HepG2 (cell line): ENCODE results near the gene TMEM229A. TPM values are rescaled to one million over a fixed set of nuclear protein-coding genes. Genes with fewer than 3 reads are reported as not detected.
A peak's percentile ranks its signal among the peaks of the same experiment; 100 is the strongest.

ENCODE experiments used
- ATAC-seq: fragments of 200-7000 bp; cut with Tn5 transposase; 3 replicates; pipeline ENCODE4 v1.9.1; 2020; ENCODE audit warnings: mild to moderate bottlenecking, moderate library complexity
- BruUV-seq: library from RNA; stranded (reverse); fragments of 400-500 nt; replicated peaks from 2 replicates; lab custom pipeline; 2021; lab: Mats Ljungman, UMichigan
- CTCF ChIA-PET: fragments of 300-600 bp; formaldehyde crosslinking; extraction: SDS; loops from one replicate; lab custom pipeline; 2021; ENCODE audit warnings: low total read pairs, inconsistent platforms, low intra/inter-chr PET ratio; lab: Yijun Ruan, JAX
- POLR2A ChIA-PET: fragments of 350-600 bp; sonication (Branson Sonifier 250); formaldehyde crosslinking; loops from one replicate; lab custom pipeline; 2020; ENCODE audit warnings: antibody characterized with exemption, inconsistent platforms; lab: Yijun Ruan, JAX
- DNase-seq: peaks from one replicate; pipeline ENCODE4 v3.0.0-alpha.2; 2015; ENCODE audit warnings: low spot score
- FAIRE-seq: peaks from 3 replicates; lab custom pipeline; 2011; peaks lifted over from hg19 to GRCh38; lab: Jason Lieb, UNC
- H2AFZ ChIP-seq: one replicate; pipeline ENCODE4 v1.6.1; 2011; ENCODE audit warnings: low read length, inconsistent platforms
- H3K27ac ChIP-seq: fragments of 300-600 bp; 3 replicates; pipeline ENCODE4 v1.8.0; 2011; ENCODE audit warnings: mixed run types, mild to moderate bottlenecking, mixed read lengths, low read length, inconsistent platforms; ENCODE audit not compliant: insufficient read depth; ENCODE audit errors: extremely low read length
- H3K27me3 ChIP-seq, 2 experiments: fragments of 200-600 bp in 1 of 2; 2 replicates in 1 of 2; 3 replicates in 1 of 2; pipeline versions ENCODE4 v1.6.0 to v1.8.0; 2011; ENCODE audit warnings: low read length in 2 of 2, mild to moderate bottlenecking in 2 of 2, moderate library complexity in 2 of 2, inconsistent platforms in 1 of 2; ENCODE audit not compliant: insufficient read depth in 2 of 2, control insufficient read depth in 1 of 2
- H3K36me3 ChIP-seq, 2 experiments: fragments of 200-600 bp in 1 of 2; replicated peaks in 1 of 2; 2 replicates in 1 of 2; 3 replicates in 1 of 2; pipeline versions ENCODE4 v1.5.1 to v1.8.0; 2011; ENCODE audit warnings: low read length in 2 of 2, inconsistent platforms in 1 of 2; ENCODE audit not compliant: insufficient read depth in 2 of 2, control insufficient read depth in 1 of 2
- H3K4me1 ChIP-seq: 2 replicates; pipeline ENCODE4 v1.5.1; 2012; ENCODE audit warnings: low read length, inconsistent platforms; ENCODE audit not compliant: insufficient read depth
- H3K4me2 ChIP-seq: 2 replicates; pipeline ENCODE4 v1.6.0; 2011; ENCODE audit warnings: low read depth, low read length, inconsistent platforms
- H3K4me3 ChIP-seq, 3 experiments: fragments of 200-600 bp in 1 of 3; sonication (generic), shearing (Covaris generic) in 1 of 3; replicated peaks in 1 of 3; 2 replicates each; pipeline ENCODE4 v1.5.1; 2011 to 2016; ENCODE audit warnings: low read length in 3 of 3, inconsistent platforms in 2 of 3, low read depth in 2 of 3, mild to moderate bottlenecking in 2 of 3, control low read depth in 1 of 3, mixed read lengths in 1 of 3; ENCODE audit not compliant: insufficient read depth in 1 of 3
- H3K79me2 ChIP-seq: one replicate; pipeline ENCODE4 v1.6.1; 2011; ENCODE audit warnings: low read length, inconsistent platforms; ENCODE audit not compliant: insufficient read depth
- H3K9ac ChIP-seq: 2 replicates; pipeline ENCODE4 v1.6.0; 2011; ENCODE audit warnings: mild to moderate bottlenecking, low read depth, low read length, inconsistent platforms; ENCODE audit not compliant: insufficient read depth
- H3K9me3 ChIP-seq: 2 replicates; pipeline ENCODE4 v1.5.1; 2012; ENCODE audit warnings: mild to moderate bottlenecking, low read length
- H4K20me1 ChIP-seq: 2 replicates; pipeline ENCODE4 v1.6.0; 2011; ENCODE audit warnings: inconsistent platforms, mild to moderate bottlenecking, low read length, moderate library complexity; ENCODE audit not compliant: insufficient read depth
- AHR ChIP-seq: IDR thresholded peaks from 2 replicates; pipeline ENCODE4 v1.6.1; 2018; ENCODE audit warnings: missing genetic modification reagents, missing compliant biosample characterization
- KLF11 ChIP-seq: IDR thresholded peaks from 2 replicates; pipeline ENCODE4 v1.6.1; 2016; ENCODE audit warnings: missing compliant biosample characterization
- NFIB ChIP-seq: sonication (generic); formaldehyde crosslinking; IDR thresholded peaks from 2 replicates; pipeline ENCODE4 v1.9.0; 2021; ENCODE audit warnings: missing genetic modification reagents, mild to moderate bottlenecking, borderline replicate concordance
- RFXANK ChIP-seq: IDR thresholded peaks from 2 replicates; pipeline ENCODE4 v1.6.1; 2016
- TAF15 ChIP-seq: fragments of 200-400 bp; formaldehyde crosslinking; IDR thresholded peaks from one replicate; pipeline ENCODE4 v1.6.1; 2018; ENCODE audit warnings: mild to moderate bottlenecking, low read depth, low read length; ENCODE audit not compliant: poor library complexity, severe bottlenecking
- ZNF251 ChIP-seq: sonication (generic); formaldehyde crosslinking; IDR thresholded peaks from 2 replicates; pipeline ENCODE4 v1.9.0; 2021; ENCODE audit warnings: mild to moderate bottlenecking, missing genetic modification reagents
- ZNF253 ChIP-seq: sonication (generic); formaldehyde crosslinking; IDR thresholded peaks from 2 replicates; pipeline ENCODE4 v1.8.0; 2022; ENCODE audit warnings: mild to moderate bottlenecking, missing genetic modification reagents, borderline replicate concordance
- ZNF33B ChIP-seq: sonication (generic); formaldehyde crosslinking; IDR thresholded peaks from 2 replicates; pipeline ENCODE4 v1.5.1; 2020; ENCODE audit warnings: mild to moderate bottlenecking, missing genetic modification reagents
- ZNF619 ChIP-seq: sonication (generic); formaldehyde crosslinking; IDR thresholded peaks from 2 replicates; pipeline ENCODE4 v1.4.0; 2020; ENCODE audit warnings: mild to moderate bottlenecking, missing genetic modification reagents
- ZNF841 ChIP-seq: sonication (generic); formaldehyde crosslinking; IDR thresholded peaks from 2 replicates; pipeline ENCODE4 v1.8.1; 2023; ENCODE audit warnings: missing genetic modification reagents, borderline replicate concordance
- WGBS: methylation state at CpG from one replicate; pipeline ENCODE4 v1.1.6; 2017; ENCODE audit warnings: low lambda C conversion rate; 5-methylcytosine and 5-hydroxymethylcytosine counted together
- in situ Hi-C: cut with HindIII; loops from 2 replicates; pipeline ENCODE4 v1.10.0; 2017; ENCODE audit warnings: low pct_unique_long_range_greater_than_20kb; ENCODE audit not compliant: extremely low pct_ligation_motif_present
- intact Hi-C: fragments of 100-400 bp; cut with micrococcal nuclease; formaldehyde crosslinking; loops from one replicate; pipeline ENCODE4 v1.10.0; 2022; ENCODE audit not compliant: unreplicated experiment
- polyA plus RNA-seq, 8 experiments: library from polyadenylated mRNA; depleted of rRNA in 3 of 8; stranded (reverse) in 7 of 8; unstranded in 1 of 8; fragments of >200 nt; fragmentation: Illumina TruSeq in 4 of 8; extraction: Trizol in 4 of 8; gene quantifications; 2 replicates each; pipeline versions ENCODE4 v1.2.1 to v1.2.3, GENCODE V29; 2011 to 2016; ENCODE audit warnings: low read depth in 4 of 8, missing spikeins in 1 of 8, mixed read lengths in 1 of 8; ENCODE audit not compliant: insufficient read depth in 1 of 8
- total RNA-seq, 5 experiments: library from RNA; depleted of rRNA; stranded (reverse); fragments of >200 nt; fragmentation: Illumina TruSeq; extraction: Trizol; gene quantifications; 2 replicates each; pipeline ENCODE4 v1.2.3, GENCODE V29; 2016; ENCODE audit warnings: low read depth in 1 of 5
- TF ChIP-seq, protein P1 (sequence below): sonication (generic); formaldehyde crosslinking; IDR thresholded peaks from 2 replicates; pipeline ENCODE4 v1.4.0; 2020; ENCODE audit warnings: missing genetic modification reagents, borderline replicate concordance
- TF ChIP-seq, protein P2 (sequence below): sonication (generic); formaldehyde crosslinking; IDR thresholded peaks from 2 replicates; pipeline ENCODE4 v1.4.0; 2020; ENCODE audit warnings: low read depth, mild to moderate bottlenecking, missing genetic modification reagents
- TF ChIP-seq, protein P3 (sequence below): sonication (generic); formaldehyde crosslinking; IDR thresholded peaks from 2 replicates; pipeline ENCODE4 v1.4.0; 2020; ENCODE audit warnings: mild to moderate bottlenecking, missing genetic modification reagents
- TF ChIP-seq, protein P4 (sequence below): sonication (generic); formaldehyde crosslinking; IDR thresholded peaks from 2 replicates; pipeline ENCODE4 v1.5.0; 2020; ENCODE audit warnings: mild to moderate bottlenecking, missing genetic modification reagents
- TF ChIP-seq, protein P5 (sequence below): sonication (generic); formaldehyde crosslinking; IDR thresholded peaks from 2 replicates; pipeline ENCODE4 v1.9.0; 2021; ENCODE audit warnings: missing genetic modification reagents, mild to moderate bottlenecking, borderline replicate concordance
- TF ChIP-seq, protein P6 (sequence below): sonication (generic); formaldehyde crosslinking; IDR thresholded peaks from 2 replicates; pipeline ENCODE4 v1.4.0; 2020; ENCODE audit warnings: missing genetic modification reagents

Gene TMEM229A
- total and polyA plus RNA-seq, 2 of the 13 experiments (the other 11 are each of a cell fraction or from before 2014, with no cell fraction given) = not detected

DNA sequence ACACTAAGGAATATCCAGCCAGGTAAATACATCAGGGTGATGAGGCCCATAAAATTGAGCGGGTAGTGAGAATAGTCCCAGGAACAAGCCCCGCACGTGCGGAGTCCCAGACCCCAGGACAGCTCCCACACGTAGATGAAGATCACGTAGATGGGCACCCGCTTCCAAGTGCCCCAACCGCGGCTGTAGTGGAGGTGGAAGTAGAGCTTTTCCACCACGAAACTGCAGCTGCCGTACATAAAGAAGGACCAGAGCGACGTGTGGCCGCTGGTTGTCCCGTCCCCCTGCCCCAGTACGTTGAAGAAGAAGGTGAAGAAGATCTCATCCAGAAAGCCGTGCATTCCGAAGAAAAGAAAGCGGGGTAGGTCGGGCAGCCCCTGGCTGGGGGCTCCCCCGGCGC, 948 bp downstream of the TMEM229A start:
- intact Hi-C loops = no loop called here
- H3K9me3 ChIP-seq = no peaks in the 10 kb centered on the region
- no peaks in the 10 kb centered on the region for H3K4me1 ChIP-seq
- H3K79me2 ChIP-seq = no peaks in the 10 kb centered on the region
- ATAC-seq (peak; percentile 20; the same call in 2 of the 3 replicates), FAIRE-seq (no peak), DNase-seq (no peak)
- H3K36me3 ChIP-seq = no peaks in the 10 kb centered on the region
- CTCF ChIA-PET = no interaction called here
- no peaks in the 10 kb centered on the region for H4K20me1 ChIP-seq
- no peak overlapping the region for H3K27ac ChIP-seq
- POLR2A ChIA-PET = no interaction called here
- H3K9ac ChIP-seq = no peak overlapping the region
- no TSS peak for BruUV-seq
- peaks cover 0 to 13% of the 10 kb centered on the region in 2 experiments; a peak in 1 of 5 replicates for H3K27me3 ChIP-seq
- no peak overlapping the region; a peak in 1 of 6 replicates for H3K4me3 ChIP-seq
- in situ Hi-C loops = no loop called here
- H3K4me2 ChIP-seq = 0 out of 2 replicates have a peak overlapping the region, but pooled peaks have one; percentile 61
- WGBS = 51% methylated on average over 19 of the region's 22 CpGs
- H2AFZ ChIP-seq = no peak overlapping the region
- TF ChIP-seq AHR (CRISPR knock-in tag) = no peak
- TF ChIP-seq, protein P1, sequence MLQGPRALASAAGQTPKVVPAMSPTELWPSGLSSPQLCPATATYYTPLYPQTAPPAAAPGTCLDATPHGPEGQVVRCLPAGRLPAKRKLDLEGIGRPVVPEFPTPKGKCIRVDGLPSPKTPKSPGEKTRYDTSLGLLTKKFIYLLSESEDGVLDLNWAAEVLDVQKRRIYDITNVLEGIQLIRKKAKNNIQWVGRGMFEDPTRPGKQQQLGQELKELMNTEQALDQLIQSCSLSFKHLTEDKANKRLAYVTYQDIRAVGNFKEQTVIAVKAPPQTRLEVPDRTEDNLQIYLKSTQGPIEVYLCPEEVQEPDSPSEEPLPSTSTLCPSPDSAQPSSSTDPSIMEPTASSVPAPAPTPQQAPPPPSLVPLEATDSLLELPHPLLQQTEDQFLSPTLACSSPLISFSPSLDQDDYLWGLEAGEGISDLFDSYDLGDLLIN = no peak
- no peak for TF ChIP-seq ZNF841 (CRISPR knock-in tag)
- no peak for TF ChIP-seq KLF11 (CRISPR knock-in tag)
- no peak for TF ChIP-seq NFIB (CRISPR knock-in tag)
- TF ChIP-seq, protein P2, sequence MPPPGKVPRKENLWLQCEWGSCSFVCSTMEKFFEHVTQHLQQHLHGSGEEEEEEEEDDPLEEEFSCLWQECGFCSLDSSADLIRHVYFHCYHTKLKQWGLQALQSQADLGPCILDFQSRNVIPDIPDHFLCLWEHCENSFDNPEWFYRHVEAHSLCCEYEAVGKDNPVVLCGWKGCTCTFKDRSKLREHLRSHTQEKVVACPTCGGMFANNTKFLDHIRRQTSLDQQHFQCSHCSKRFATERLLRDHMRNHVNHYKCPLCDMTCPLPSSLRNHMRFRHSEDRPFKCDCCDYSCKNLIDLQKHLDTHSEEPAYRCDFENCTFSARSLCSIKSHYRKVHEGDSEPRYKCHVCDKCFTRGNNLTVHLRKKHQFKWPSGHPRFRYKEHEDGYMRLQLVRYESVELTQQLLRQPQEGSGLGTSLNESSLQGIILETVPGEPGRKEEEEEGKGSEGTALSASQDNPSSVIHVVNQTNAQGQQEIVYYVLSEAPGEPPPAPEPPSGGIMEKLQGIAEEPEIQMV (CRISPR knock-in tag) = no peak
- TF ChIP-seq, protein P3, sequence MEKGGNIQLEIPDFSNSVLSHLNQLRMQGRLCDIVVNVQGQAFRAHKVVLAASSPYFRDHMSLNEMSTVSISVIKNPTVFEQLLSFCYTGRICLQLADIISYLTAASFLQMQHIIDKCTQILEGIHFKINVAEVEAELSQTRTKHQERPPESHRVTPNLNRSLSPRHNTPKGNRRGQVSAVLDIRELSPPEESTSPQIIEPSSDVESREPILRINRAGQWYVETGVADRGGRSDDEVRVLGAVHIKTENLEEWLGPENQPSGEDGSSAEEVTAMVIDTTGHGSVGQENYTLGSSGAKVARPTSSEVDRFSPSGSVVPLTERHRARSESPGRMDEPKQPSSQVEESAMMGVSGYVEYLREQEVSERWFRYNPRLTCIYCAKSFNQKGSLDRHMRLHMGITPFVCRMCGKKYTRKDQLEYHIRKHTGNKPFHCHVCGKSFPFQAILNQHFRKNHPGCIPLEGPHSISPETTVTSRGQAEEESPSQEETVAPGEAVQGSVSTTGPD (CRISPR knock-in tag) = no peak
- no peak for TF ChIP-seq ZNF33B (CRISPR knock-in tag)
- TF ChIP-seq, protein P4, sequence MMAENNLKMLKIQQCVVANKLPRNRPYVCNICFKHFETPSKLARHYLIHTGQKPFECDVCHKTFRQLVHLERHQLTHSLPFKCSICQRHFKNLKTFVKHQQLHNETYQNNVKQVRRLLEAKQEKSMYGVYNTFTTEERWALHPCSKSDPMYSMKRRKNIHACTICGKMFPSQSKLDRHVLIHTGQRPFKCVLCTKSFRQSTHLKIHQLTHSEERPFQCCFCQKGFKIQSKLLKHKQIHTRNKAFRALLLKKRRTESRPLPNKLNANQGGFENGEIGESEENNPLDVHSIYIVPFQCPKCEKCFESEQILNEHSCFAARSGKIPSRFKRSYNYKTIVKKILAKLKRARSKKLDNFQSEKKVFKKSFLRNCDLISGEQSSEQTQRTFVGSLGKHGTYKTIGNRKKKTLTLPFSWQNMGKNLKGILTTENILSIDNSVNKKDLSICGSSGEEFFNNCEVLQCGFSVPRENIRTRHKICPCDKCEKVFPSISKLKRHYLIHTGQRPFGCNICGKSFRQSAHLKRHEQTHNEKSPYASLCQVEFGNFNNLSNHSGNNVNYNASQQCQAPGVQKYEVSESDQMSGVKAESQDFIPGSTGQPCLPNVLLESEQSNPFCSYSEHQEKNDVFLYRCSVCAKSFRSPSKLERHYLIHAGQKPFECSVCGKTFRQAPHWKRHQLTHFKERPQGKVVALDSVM = no peak
- TF ChIP-seq, protein P5, sequence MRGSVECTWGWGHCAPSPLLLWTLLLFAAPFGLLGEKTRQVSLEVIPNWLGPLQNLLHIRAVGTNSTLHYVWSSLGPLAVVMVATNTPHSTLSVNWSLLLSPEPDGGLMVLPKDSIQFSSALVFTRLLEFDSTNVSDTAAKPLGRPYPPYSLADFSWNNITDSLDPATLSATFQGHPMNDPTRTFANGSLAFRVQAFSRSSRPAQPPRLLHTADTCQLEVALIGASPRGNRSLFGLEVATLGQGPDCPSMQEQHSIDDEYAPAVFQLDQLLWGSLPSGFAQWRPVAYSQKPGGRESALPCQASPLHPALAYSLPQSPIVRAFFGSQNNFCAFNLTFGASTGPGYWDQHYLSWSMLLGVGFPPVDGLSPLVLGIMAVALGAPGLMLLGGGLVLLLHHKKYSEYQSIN (CRISPR knock-in tag) = no peak
- TF ChIP-seq ZNF619 (CRISPR knock-in tag) = no peak
- no peak for TF ChIP-seq ZNF251
- TF ChIP-seq ZNF253 (CRISPR knock-in tag) = no peak
- no peak for TF ChIP-seq TAF15
- no peak for TF ChIP-seq RFXANK
- TF ChIP-seq, protein P6, sequence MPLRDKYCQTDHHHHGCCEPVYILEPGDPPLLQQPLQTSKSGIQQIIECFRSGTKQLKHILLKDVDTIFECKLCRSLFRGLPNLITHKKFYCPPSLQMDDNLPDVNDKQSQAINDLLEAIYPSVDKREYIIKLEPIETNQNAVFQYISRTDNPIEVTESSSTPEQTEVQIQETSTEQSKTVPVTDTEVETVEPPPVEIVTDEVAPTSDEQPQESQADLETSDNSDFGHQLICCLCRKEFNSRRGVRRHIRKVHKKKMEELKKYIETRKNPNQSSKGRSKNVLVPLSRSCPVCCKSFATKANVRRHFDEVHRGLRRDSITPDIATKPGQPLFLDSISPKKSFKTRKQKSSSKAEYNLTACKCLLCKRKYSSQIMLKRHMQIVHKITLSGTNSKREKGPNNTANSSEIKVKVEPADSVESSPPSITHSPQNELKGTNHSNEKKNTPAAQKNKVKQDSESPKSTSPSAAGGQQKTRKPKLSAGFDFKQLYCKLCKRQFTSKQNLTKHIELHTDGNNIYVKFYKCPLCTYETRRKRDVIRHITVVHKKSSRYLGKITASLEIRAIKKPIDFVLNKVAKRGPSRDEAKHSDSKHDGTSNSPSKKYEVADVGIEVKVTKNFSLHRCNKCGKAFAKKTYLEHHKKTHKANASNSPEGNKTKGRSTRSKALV = no peak
